NCI-H2029 treated with DMSO at 0.1 percent for 48 hours (cell line): ENCODE results near the gene LIN7A.

Experiments used
- DNase-seq: peaks from one replicate; lab custom pipeline; 2025; lab: John Stamatoyannopoulos, UW

Gene LIN7A

DNA sequence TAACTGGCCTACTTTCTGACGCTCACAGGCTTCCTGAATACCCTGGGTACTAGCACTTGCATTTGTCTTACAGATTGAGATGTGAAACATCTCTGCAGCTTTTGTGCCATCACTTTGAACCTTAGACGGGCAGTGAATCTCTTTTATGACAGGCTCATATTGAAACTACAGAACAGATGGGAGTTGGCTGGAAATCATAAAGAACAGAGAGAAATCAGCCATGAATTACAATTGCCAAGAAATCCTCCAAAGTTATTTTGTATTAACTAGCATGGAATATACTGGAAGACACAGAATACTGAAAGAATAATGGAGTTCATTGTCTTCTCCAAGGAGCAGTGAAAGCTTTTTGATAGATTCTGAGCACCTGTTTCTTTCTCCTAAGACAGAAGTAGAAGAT lies 188.3 kb downstream of the LIN7A start:
- DNase-seq = no peak

DNA sequence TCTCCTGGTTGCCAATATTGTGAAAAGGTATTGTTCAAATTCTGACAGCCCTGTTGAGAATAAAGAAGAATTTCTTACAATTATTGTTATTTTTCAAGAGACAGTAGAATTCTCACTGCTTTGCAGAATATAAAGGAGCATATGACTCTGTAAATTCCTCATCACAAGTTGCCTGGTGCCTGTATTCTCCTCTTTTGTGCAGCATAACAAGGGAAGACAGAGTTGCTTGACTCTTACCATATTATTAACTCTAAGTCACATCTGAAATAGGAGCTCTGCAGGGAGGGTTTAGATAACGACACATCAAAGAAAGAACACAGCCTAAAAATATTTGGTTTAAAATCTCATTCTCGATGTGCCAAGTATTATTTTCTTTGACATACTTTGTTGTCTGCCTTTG lies 189.9 kb downstream of the LIN7A start:
- DNase-seq = no peak

DNA sequence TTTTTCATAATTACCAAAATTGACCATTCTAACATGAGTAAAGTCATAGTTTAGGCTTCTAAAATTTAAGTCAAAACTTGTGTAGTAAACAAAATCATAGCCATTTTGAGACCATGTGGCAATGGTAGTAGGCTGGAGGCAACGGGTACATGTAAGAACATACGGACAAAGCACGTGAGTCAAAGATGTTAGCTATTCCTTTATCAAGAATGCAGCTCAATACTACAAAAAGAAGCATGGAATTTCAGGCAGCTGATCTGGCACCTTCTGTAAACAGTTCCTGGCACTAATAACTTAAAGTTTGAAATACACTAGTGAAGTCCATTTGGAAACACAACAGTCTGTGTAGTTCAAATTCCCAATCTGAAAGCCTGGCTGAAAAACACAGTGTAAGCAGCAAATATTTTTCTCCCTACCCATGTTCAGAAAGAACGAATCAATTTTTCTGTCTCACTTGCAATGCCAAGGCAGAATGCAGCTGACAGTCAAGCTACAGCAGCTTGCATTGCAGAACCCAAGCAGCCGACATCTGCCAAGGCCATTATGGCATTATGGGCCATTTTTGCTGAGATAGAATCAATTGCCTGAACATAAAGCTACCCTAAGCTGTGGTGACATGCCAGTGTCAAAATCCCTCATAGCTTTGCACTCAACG lies 191.8 kb downstream of the LIN7A start:
- no peak for DNase-seq
